CD14-positive monocyte (primary cell): ENCODE measurements around the gene TBCD. TPM values are rescaled to one million over a fixed set of nuclear protein-coding genes. Genes with fewer than 3 reads are reported as not detected.

Experiments used
- DNase-seq, 3 donors: peaks; one replicate each; pipeline ENCODE4 v3.0.0-alpha.2; 2011 to 2022
- H2AFZ ChIP-seq: 2 replicates; pipeline ENCODE4 v1.6.0; 2012; ENCODE audit warnings: mild to moderate bottlenecking, low read depth, low read length, inconsistent platforms; ENCODE audit not compliant: insufficient read depth, poor library complexity, severe bottlenecking
- H3K27ac ChIP-seq, 2 donors: 1 replicate in 1 of 2; 2 replicates in 1 of 2; pipeline ENCODE4 v1.5.1; 2012 to 2013; ENCODE audit warnings: low read length in 2 of 2, control low read depth in 1 of 2, inconsistent platforms in 1 of 2, low read depth in 1 of 2, mild to moderate bottlenecking in 1 of 2
- H3K27me3 ChIP-seq, 2 donors: one replicate each; pipeline versions ENCODE4 v1.6.0 to v1.6.1; 2011 to 2013; ENCODE audit warnings: low read length in 2 of 2; ENCODE audit not compliant: control insufficient read depth in 2 of 2, insufficient read depth in 2 of 2
- H3K36me3 ChIP-seq, 2 donors: replicated peaks in 1 of 2; 1 replicate in 1 of 2; 2 replicates in 1 of 2; pipeline versions ENCODE4 v1.5.1 to v1.6.1; 2012 to 2013; ENCODE audit warnings: low read length in 2 of 2, control low read depth in 1 of 2, inconsistent platforms in 1 of 2, mild to moderate bottlenecking in 1 of 2; ENCODE audit not compliant: insufficient read depth in 2 of 2, control insufficient read depth in 1 of 2
- H3K4me1 ChIP-seq, 2 donors: 1 replicate in 1 of 2; 2 replicates in 1 of 2; pipeline versions ENCODE4 v1.5.1 to v1.6.1; 2012 to 2013; ENCODE audit warnings: low read length in 2 of 2, control low read depth in 1 of 2, inconsistent platforms in 1 of 2, mild to moderate bottlenecking in 1 of 2, moderate library complexity in 1 of 2; ENCODE audit not compliant: insufficient read depth in 2 of 2, control insufficient read depth in 1 of 2
- H3K4me2 ChIP-seq: replicated peaks from 2 replicates; pipeline ENCODE3; 2012; ENCODE audit warnings: low read length, moderate library complexity, mild to moderate bottlenecking; ENCODE audit not compliant: poor library complexity, severe bottlenecking; ENCODE audit errors: extremely low read depth
- H3K4me3 ChIP-seq, 3 experiments: fragments of 200-600 bp in 1 of 3; sonication (generic) in 1 of 3; replicated peaks in 1 of 3; 1 replicate in 2 of 3; 2 replicates in 1 of 3; pipeline ENCODE4 v1.5.1; 2011 to 2013; ENCODE audit warnings: low read length in 3 of 3, mild to moderate bottlenecking in 3 of 3, control low read depth in 2 of 3, low read depth in 2 of 3, inconsistent platforms in 1 of 3, moderate library complexity in 1 of 3
- H3K79me2 ChIP-seq: 2 replicates; pipeline ENCODE4 v1.6.0; 2012; ENCODE audit warnings: mild to moderate bottlenecking, control low read depth, inconsistent platforms, low read length, moderate library complexity; ENCODE audit not compliant: insufficient read depth
- H3K9ac ChIP-seq: 2 replicates; pipeline ENCODE4 v1.6.0; 2017; ENCODE audit warnings: low read length, mild to moderate bottlenecking; ENCODE audit not compliant: insufficient read depth, poor library complexity, severe bottlenecking
- H3K9me3 ChIP-seq, 2 donors: replicated peaks in 1 of 2; 1 replicate in 1 of 2; 2 replicates in 1 of 2; pipeline versions ENCODE4 v1.5.1 to v1.6.1; 2012 to 2013; ENCODE audit warnings: low read length in 2 of 2, control low read depth in 1 of 2; ENCODE audit not compliant: control insufficient read depth in 1 of 2, insufficient read depth in 1 of 2
- H4K20me1 ChIP-seq: 2 replicates; pipeline ENCODE4 v1.6.0; 2012; ENCODE audit warnings: mild to moderate bottlenecking, low read length, control low read depth, moderate library complexity; ENCODE audit not compliant: insufficient read depth
- H3K27ac Mint-ChIP-seq, 7 donors: one replicate each; pipeline ENCODE4 v1.8.0; 2020; ENCODE audit warnings: mild to moderate bottlenecking in 7 of 7, mixed read lengths in 7 of 7, moderate library complexity in 6 of 7, inconsistent platforms in 2 of 7
- H3K27me3 Mint-ChIP-seq, 3 donors: one replicate each; pipeline ENCODE4 v1.8.0; 2021 to 2022; ENCODE audit warnings: low read depth in 3 of 3, mild to moderate bottlenecking in 3 of 3, mixed read lengths in 3 of 3, moderate library complexity in 3 of 3, inconsistent platforms in 1 of 3
- H3K36me3 Mint-ChIP-seq, 2 donors: one replicate each; pipeline ENCODE4 v1.8.0; 2020; ENCODE audit warnings: mixed read lengths in 2 of 2, inconsistent platforms in 1 of 2, mild to moderate bottlenecking in 1 of 2
- H3K4me1 Mint-ChIP-seq: one replicate; pipeline ENCODE4 v1.8.0; 2020; ENCODE audit warnings: mild to moderate bottlenecking, mixed read lengths
- H3K4me3 Mint-ChIP-seq, 2 donors: one replicate each; pipeline ENCODE4 v1.8.0; 2020; ENCODE audit warnings: mild to moderate bottlenecking in 2 of 2, mixed read lengths in 2 of 2, moderate library complexity in 1 of 2
- H3K9me3 Mint-ChIP-seq, 7 donors: one replicate each; pipeline ENCODE4 v1.8.0; 2020 to 2022; ENCODE audit warnings: mixed read lengths in 7 of 7, mild to moderate bottlenecking in 6 of 7, moderate library complexity in 6 of 7, inconsistent platforms in 2 of 7
- WGBS: methylation state at CpG from one replicate; pipeline ENCODE4 v1.1.5; 2013; ENCODE audit warnings: missing lambda C conversion rate; ENCODE audit not compliant: insufficient coverage; 5-methylcytosine and 5-hydroxymethylcytosine counted together
- intact Hi-C, 2 donors: fragments of 100-400 bp; cut with micrococcal nuclease; formaldehyde crosslinking; loops; one replicate each; pipeline versions ENCODE4 v1.15.0 to v1.15.1; 2023
- polyA plus RNA-seq, 3 donors: library from polyadenylated mRNA; depleted of rRNA in 1 of 3; unstranded in 2 of 3; stranded (reverse) in 1 of 3; fragments of 300-500 nt in 2 of 3; fragments of >200 nt in 1 of 3; fragmentation: Illumina TruSeq in 2 of 3; gene quantifications; 1 replicate in 2 of 3; 2 replicates in 1 of 3; pipeline ENCODE4 v1.2.3, GENCODE V29; 2012 to 2021
- TF ChIP-seq, protein P1 (sequence below): fragments of 200-600 bp; IDR thresholded peaks from one replicate; pipeline ENCODE4 v1.8.0; 2022; ENCODE audit warnings: antibody characterized with exemption, mild to moderate bottlenecking

The TBCD gene
- polyA plus RNA-seq, 3 donors = 54.7 to 74.0 (median 66.6) TPM

DNA sequence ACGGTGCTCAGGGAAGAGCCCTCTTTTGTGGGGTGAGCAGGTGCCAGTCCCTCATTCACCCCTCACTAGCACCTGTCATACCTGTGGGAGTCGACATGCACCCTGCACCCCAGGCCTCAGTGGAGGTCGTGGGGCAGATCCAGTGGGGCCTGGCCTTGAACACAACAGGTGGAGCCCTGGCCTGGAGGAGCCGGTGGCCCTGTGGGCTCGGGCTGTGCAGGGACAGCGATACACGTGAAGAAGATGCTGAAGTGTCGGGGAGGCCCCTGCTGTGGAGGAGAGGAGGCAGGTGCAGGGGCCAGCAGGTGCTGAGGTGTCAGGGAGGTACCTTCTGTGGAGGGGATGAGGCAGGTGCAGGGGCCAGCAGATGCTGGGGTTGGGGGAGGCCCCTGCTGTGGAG, 56.1 kb downstream of the TBCD start:
- no peak for DNase-seq
- no peaks in the 10 kb centered on the region for H3K9me3 Mint-ChIP-seq
- H3K27ac Mint-ChIP-seq = no peak overlapping the region

DNA sequence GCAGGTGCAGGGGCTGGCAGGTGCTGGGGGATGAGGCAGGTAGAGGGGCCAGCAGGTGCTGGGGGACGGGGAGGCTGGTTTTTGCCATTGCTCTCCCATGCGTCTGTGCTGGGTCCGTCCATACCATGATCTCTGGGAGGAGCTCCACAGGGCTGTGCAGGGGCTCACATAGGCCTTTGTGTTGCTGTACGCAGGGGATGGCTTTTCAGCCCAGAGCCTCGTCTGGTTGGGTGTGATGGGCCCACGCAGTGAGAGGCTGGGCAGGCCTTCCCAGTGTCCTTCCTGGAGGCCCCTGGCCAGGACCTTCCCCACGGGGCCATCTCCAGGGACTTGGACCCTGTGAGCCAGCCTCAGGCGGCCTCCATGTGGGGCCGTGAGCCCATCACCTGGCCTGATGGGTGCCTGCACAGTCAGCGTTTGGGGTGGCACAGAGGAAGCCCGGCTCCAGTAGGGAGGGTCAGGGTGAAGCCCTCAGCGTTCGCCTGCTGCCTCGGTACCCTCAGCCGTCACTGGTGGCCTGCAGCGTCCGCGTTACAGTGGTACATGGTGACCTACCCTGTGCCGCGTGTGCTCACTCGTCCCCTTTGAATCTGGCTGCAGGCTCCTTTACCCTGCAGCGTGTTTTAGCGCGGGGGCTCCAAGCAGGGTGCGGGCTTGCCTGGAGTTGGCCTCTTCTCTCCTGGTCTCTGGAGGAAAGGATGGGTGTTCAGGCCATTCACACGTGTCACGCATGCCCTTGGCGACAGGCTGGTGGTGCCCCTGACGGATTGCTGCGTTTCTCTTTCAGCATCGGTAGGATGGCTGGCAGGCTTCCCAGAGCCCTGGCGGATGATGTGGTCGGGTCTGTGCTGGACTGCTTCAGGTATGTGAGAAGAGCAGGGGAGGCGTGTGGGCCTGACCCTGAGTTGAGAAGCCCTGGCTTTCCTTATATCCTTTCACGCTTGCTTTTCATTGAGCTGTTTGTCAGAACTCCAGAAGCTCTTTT, 57.3 kb downstream of the TBCD start:
- 90% methylated on average over 34 of the region's 35 CpGs for WGBS
- no peak for DNase-seq
- Histone ChIP-seq H4K20me1 (no peaks in the 10 kb centered on the region), H3K4me2 (no peak overlapping the region), H2AFZ (no peak overlapping the region), H3K9ac (no peak overlapping the region), H3K36me3 (peaks cover 11 to 38% of the 10 kb centered on the region in 2 donors), H3K79me2 (no peaks in the 10 kb centered on the region), H3K9me3 (no peaks in the 10 kb centered on the region), H3K4me3 (no peak overlapping the region), H3K4me1 (no peaks in the 10 kb centered on the region), H3K27me3 (no peaks in the 10 kb centered on the region), H3K27ac (no peak overlapping the region)
- Mint-ChIP-seq H3K27me3 (no peaks in the 10 kb centered on the region), H3K36me3 (peaks cover 38 to 60% of the 10 kb centered on the region in 2 donors), H3K27ac (peak overlapping the region in 1 of 7 donors; percentile 66), H3K9me3 (no peaks in the 10 kb centered on the region), H3K4me3 (no peak overlapping the region), H3K4me1 (no peaks in the 10 kb centered on the region)
- TF ChIP-seq, protein P1, sequence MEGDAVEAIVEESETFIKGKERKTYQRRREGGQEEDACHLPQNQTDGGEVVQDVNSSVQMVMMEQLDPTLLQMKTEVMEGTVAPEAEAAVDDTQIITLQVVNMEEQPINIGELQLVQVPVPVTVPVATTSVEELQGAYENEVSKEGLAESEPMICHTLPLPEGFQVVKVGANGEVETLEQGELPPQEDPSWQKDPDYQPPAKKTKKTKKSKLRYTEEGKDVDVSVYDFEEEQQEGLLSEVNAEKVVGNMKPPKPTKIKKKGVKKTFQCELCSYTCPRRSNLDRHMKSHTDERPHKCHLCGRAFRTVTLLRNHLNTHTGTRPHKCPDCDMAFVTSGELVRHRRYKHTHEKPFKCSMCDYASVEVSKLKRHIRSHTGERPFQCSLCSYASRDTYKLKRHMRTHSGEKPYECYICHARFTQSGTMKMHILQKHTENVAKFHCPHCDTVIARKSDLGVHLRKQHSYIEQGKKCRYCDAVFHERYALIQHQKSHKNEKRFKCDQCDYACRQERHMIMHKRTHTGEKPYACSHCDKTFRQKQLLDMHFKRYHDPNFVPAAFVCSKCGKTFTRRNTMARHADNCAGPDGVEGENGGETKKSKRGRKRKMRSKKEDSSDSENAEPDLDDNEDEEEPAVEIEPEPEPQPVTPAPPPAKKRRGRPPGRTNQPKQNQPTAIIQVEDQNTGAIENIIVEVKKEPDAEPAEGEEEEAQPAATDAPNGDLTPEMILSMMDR = no peak
- intact Hi-C loops = no loop called here

More for the DNA sequence above, 56.1 kb downstream of the TBCD start:
- no peaks in the 10 kb centered on the region for H3K27me3 ChIP-seq
- Mint-ChIP-seq H3K27me3 (no peaks in the 10 kb centered on the region), H3K4me1 (no peaks in the 10 kb centered on the region), H3K36me3 (peaks cover 33 to 48% of the 10 kb centered on the region in 2 donors), H3K4me3 (no peak overlapping the region)
- 96% methylated on average over 7 of the region's 8 CpGs for WGBS
- TF ChIP-seq, protein P1 = no peak
- no peak overlapping the region for H3K9ac ChIP-seq
- no peaks in the 10 kb centered on the region for H4K20me1 ChIP-seq
- H3K4me1 ChIP-seq = no peaks in the 10 kb centered on the region
- H3K9me3 ChIP-seq = no peaks in the 10 kb centered on the region
- H3K27ac ChIP-seq = no peak overlapping the region
- no peak overlapping the region for H2AFZ ChIP-seq
- no peaks in the 10 kb centered on the region for H3K79me2 ChIP-seq
- no peak overlapping the region for H3K4me3 ChIP-seq
- no peak overlapping the region for H3K4me2 ChIP-seq
- intact Hi-C loops = no loop called here
- H3K36me3 ChIP-seq = peaks cover 11 to 38% of the 10 kb centered on the region in 2 donors
